Measurements from ENCODE around the gene ADGRL2. TPM values are rescaled to one million over a fixed set of nuclear protein-coding genes. Genes with fewer than 3 reads are reported as not detected.
A peak's percentile ranks its signal among the peaks of the same experiment; 100 is the strongest.

The ADGRL2 gene
- total RNA-seq, 1 donor from 2014 or later: 85.4 TPM

DNA sequence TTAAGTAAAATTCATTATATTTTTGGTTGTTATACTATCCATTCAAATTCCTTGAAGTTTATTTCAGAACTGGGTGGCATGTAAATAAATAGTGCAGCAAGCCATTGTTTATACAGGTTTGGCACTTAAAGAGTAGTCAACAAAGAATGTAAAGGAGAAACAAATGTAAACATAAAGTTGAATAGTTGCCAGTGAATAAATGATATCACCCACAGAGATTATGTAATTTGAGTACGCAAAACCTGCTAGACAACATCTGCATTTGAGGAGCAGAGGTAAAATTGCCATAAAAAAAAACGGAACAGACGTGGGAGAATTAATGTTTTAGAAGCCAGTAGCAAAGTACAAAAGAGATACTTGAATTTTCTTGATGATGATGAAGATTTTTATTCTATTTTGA lies 111.6 kb downstream of the ADGRL2 start:
- no peak overlapping the region for H3K27ac Mint-ChIP-seq (ENCODE audit: unreplicated experiment)
- no peaks in the 10 kb centered on the region for H3K9me3 Mint-ChIP-seq (ENCODE audit: unreplicated experiment)
- H3K36me3 Mint-ChIP-seq (ENCODE audit: low read depth, unreplicated experiment): peaks cover 5% of the 10 kb centered on the region
- DNase-seq (ENCODE audit: low spot score): no peak
- H3K4me3 Mint-ChIP-seq (ENCODE audit: unreplicated experiment): no peak overlapping the region
- H3K27me3 Mint-ChIP-seq (ENCODE audit: unreplicated experiment): no peaks in the 10 kb centered on the region
- no peaks in the 10 kb centered on the region for H3K4me1 Mint-ChIP-seq (ENCODE audit: unreplicated experiment)
- TF ChIP-seq, protein P1, sequence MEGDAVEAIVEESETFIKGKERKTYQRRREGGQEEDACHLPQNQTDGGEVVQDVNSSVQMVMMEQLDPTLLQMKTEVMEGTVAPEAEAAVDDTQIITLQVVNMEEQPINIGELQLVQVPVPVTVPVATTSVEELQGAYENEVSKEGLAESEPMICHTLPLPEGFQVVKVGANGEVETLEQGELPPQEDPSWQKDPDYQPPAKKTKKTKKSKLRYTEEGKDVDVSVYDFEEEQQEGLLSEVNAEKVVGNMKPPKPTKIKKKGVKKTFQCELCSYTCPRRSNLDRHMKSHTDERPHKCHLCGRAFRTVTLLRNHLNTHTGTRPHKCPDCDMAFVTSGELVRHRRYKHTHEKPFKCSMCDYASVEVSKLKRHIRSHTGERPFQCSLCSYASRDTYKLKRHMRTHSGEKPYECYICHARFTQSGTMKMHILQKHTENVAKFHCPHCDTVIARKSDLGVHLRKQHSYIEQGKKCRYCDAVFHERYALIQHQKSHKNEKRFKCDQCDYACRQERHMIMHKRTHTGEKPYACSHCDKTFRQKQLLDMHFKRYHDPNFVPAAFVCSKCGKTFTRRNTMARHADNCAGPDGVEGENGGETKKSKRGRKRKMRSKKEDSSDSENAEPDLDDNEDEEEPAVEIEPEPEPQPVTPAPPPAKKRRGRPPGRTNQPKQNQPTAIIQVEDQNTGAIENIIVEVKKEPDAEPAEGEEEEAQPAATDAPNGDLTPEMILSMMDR (IDR thresholded peaks at IDR 0.05; ENCODE audit: unreplicated experiment): no peak

DNA sequence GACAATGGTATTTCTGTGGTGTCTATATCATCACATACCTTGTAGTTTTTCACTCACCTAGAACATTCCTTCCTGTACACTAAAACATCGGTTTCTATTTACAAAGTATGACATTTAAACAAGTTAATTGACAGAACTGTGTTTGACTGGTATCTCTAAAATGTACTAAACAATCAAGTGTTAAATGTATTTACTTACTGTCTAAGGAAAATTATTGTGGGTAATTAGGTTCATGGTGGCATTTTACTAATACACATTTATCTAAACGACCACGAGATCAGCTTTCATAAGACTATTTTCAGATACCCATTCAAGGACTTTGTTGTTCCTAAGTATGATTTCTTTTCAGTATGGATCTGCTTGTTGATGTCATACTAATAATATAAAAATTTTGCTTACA lies 115.2 kb downstream of the ADGRL2 start:
- no peaks in the 10 kb centered on the region for H3K36me3 Mint-ChIP-seq (ENCODE audit: low read depth, unreplicated experiment)

DNA sequence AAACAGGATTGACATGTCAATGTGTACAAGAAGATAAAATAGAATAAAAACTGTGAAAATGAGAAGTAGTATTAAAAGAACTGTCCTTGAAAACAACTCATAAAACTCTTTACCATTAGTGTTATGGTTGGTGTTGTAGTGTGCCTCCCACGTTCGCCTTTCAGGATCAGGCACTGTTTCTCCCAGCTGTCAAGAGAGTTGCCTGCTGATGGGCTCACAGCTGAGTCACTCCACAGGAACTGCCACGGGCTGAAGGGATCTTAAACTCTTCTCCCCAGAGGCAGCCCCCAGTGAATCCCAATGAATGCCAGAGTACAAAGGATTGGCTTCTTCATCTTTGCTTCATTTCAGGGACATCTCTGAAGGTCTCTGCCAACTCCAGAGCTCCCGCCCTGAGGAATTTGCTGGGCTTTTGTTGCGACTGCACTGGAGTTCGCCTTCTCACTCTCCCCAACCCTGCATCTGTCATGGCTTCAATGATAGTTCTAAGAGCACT lies 119.6 kb downstream of the ADGRL2 start:
- Mint-ChIP-seq H3K27ac (ENCODE audit: unreplicated experiment) (peak overlapping the region; percentile 21), H3K4me3 (ENCODE audit: unreplicated experiment) (no peak overlapping the region), H3K9me3 (ENCODE audit: unreplicated experiment) (no peaks in the 10 kb centered on the region), H3K4me1 (ENCODE audit: unreplicated experiment) (peaks cover 20% of the 10 kb centered on the region), H3K36me3 (ENCODE audit: low read depth, unreplicated experiment) (no peaks in the 10 kb centered on the region), H3K27me3 (ENCODE audit: unreplicated experiment) (no peaks in the 10 kb centered on the region)
- TF ChIP-seq, protein P1 (IDR thresholded peaks at IDR 0.05; ENCODE audit: unreplicated experiment): no peak
- DNase-seq (ENCODE audit: low spot score): peak; percentile 26

More for the DNA sequence above, 115.2 kb downstream of the ADGRL2 start:
- no peak overlapping the region for H3K4me3 Mint-ChIP-seq (ENCODE audit: unreplicated experiment)
- H3K9me3 Mint-ChIP-seq (ENCODE audit: unreplicated experiment): no peaks in the 10 kb centered on the region
- peaks cover 8% of the 10 kb centered on the region for H3K4me1 Mint-ChIP-seq (ENCODE audit: unreplicated experiment)
- DNase-seq (ENCODE audit: low spot score): no peak
- no peaks in the 10 kb centered on the region for H3K27me3 Mint-ChIP-seq (ENCODE audit: unreplicated experiment)
- no peak overlapping the region for H3K27ac Mint-ChIP-seq (ENCODE audit: unreplicated experiment)
- TF ChIP-seq, protein P1 (IDR thresholded peaks at IDR 0.05; ENCODE audit: unreplicated experiment): no peak

DNA sequence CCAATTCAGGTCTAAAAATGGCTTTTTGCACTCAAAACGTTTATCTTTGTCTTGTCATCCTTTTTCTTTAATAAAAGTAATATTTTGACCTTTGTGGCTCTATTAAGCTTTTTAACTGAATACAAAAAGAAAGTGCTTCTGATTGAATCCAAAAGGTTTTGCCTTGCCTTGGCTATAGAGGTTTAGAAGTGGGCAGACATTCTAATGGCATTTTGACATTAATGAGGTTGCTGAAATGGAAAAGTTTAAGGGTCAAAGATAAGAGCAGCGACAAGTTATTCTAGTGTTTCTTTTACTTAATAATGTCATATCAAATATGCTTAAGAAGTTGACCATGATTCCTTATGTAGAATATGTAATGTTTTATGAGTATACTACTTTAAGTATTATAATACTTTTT lies 120.2 kb downstream of the ADGRL2 start:
- Mint-ChIP-seq H3K4me3 (ENCODE audit: unreplicated experiment) (no peak overlapping the region), H3K9me3 (ENCODE audit: unreplicated experiment) (no peaks in the 10 kb centered on the region), H3K27me3 (ENCODE audit: unreplicated experiment) (no peaks in the 10 kb centered on the region), H3K36me3 (ENCODE audit: low read depth, unreplicated experiment) (no peaks in the 10 kb centered on the region), H3K27ac (ENCODE audit: unreplicated experiment) (no peak overlapping the region), H3K4me1 (ENCODE audit: unreplicated experiment) (peaks cover 20% of the 10 kb centered on the region)
- DNase-seq (ENCODE audit: low spot score): no peak
- TF ChIP-seq, protein P1 (IDR thresholded peaks at IDR 0.05; ENCODE audit: unreplicated experiment): no peak

DNA sequence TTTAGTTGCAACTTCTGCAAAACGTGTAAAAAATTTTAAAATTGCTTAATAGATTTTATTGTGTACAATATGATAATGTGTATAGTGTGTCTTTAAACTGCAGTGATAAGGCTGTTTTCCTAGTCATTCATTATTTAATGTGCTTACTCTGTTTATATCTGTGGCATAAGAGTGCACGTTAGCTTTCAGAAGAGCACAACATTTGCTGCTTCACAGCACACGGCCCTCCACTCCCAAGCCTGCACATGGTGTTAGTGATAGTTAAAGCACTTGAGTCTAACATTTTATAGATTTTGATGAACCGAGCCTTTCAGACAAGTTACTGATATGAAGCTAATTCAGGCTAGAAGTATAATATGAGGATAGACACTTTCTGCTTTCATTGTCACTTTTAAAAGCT lies 120.6 kb downstream of the ADGRL2 start:
- Mint-ChIP-seq H3K36me3 (ENCODE audit: low read depth, unreplicated experiment) (no peaks in the 10 kb centered on the region), H3K9me3 (ENCODE audit: unreplicated experiment) (no peaks in the 10 kb centered on the region), H3K4me1 (ENCODE audit: unreplicated experiment) (peaks cover 20% of the 10 kb centered on the region), H3K4me3 (ENCODE audit: unreplicated experiment) (no peak overlapping the region), H3K27me3 (ENCODE audit: unreplicated experiment) (no peaks in the 10 kb centered on the region), H3K27ac (ENCODE audit: unreplicated experiment) (no peak overlapping the region)
- DNase-seq (ENCODE audit: low spot score): no peak
- TF ChIP-seq, protein P1 (IDR thresholded peaks at IDR 0.05; ENCODE audit: unreplicated experiment): no peak
